Skeletal muscle tissue (tissue), 4 donors: Measurements from ENCODE around the gene NEBL. TPM values are rescaled to one million over a fixed set of nuclear protein-coding genes. Genes with fewer than 3 reads are reported as not detected.

Source experiments
- H3K27ac ChIP-seq: one replicate; pipeline ENCODE4 v1.7.0; 2013; ENCODE audit warnings: mild to moderate bottlenecking, low read depth, low read length, inconsistent platforms
- H3K27me3 ChIP-seq, 3 donors: one replicate each; pipeline ENCODE4 v1.7.0; 2013; ENCODE audit warnings: low read length in 3 of 3; ENCODE audit not compliant: control insufficient read depth in 3 of 3, insufficient read depth in 3 of 3
- H3K36me3 ChIP-seq, 3 donors: one replicate each; pipeline ENCODE4 v1.7.0; 2013; ENCODE audit warnings: low read length in 3 of 3; ENCODE audit not compliant: control insufficient read depth in 3 of 3, insufficient read depth in 3 of 3
- H3K4me1 ChIP-seq, 3 donors: one replicate each; pipeline ENCODE4 v1.7.0; 2013; ENCODE audit warnings: low read length in 3 of 3, mild to moderate bottlenecking in 3 of 3; ENCODE audit not compliant: control insufficient read depth in 3 of 3, insufficient read depth in 3 of 3
- H3K4me3 ChIP-seq, 3 donors: one replicate each; pipeline ENCODE4 v1.7.0; 2013; ENCODE audit warnings: low read length in 3 of 3
- H3K9ac ChIP-seq, 3 donors: one replicate each; pipeline ENCODE4 v1.7.0; 2013; ENCODE audit warnings: low read length in 3 of 3, mild to moderate bottlenecking in 3 of 3, moderate library complexity in 2 of 3, low read depth in 1 of 3
- H3K9me3 ChIP-seq, 3 donors: one replicate each; pipeline ENCODE4 v1.7.0; 2013; ENCODE audit warnings: low read length in 3 of 3; ENCODE audit not compliant: control insufficient read depth in 3 of 3
- total RNA-seq: library from RNA; depleted of rRNA; stranded (reverse); fragments of >200 nt; gene quantifications from one replicate; pipeline ENCODE4 v1.2.3, GENCODE V29; 2014
- donor health status: Osteomylitis.

Gene NEBL
- total RNA-seq, 1 donor from 2014 or later: 6.8 TPM

DNA sequence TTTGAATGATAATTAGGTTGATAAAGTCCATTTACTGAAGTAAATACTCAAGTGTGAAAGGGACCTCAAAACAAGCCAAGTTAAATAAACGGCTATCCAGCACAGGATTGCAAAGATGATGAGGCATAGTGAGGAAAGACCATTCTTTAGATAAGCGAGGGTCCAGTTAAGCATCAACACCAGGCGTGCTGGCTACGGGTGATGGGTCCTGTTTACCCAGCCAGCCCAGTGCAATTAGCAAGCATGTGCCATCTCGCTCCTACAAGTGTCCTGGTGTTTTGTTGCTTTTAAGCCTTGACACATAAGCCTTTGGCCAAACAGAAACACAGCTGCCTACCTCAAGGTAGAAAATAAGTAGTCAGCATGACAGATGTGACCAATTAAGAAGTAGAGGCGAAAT, 7.1 kb downstream of the NEBL start:
- H3K9ac ChIP-seq: no peak overlapping the region
- H3K36me3 ChIP-seq: no peaks in the 10 kb centered on the region
- H3K4me1 ChIP-seq: no peaks in the 10 kb centered on the region
- H3K4me3 ChIP-seq: no peak overlapping the region
- H3K27ac ChIP-seq: no peak overlapping the region
- H3K9me3 ChIP-seq: no peaks in the 10 kb centered on the region
- H3K27me3 ChIP-seq: no peaks in the 10 kb centered on the region

DNA sequence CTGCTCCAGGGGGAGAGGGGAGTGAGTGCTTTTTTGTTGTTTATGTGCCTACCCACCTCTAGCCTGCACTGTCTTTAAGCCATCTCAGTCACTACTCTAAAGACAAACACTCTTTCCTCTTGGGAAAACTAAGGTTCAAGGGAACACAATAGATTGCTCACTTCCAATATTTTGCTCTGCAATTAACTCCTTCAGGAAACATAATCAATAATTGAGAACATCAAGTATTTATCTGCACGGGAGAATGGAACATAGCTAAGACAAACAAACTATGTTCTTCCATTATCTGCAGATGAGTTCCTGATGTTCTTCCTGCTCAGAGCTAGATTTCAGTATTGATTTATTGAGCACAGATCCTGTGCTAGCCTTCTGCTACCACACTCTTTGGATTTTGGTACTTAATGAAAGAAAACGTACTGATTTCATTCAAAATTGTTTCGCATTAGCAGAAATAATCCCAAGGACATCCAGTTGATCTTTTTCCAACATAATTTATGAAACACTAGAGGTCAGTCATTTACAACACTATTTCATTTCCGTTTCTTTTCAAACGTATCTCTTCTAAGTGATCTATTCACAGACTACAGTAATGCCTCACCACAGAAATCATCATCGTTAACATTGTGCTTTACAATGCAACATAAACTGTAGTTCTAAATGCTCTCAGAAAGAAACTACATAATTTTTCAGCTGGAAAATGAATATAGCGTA, 8.3 kb downstream of the NEBL start:
- no peak overlapping the region for H3K4me3 ChIP-seq
- no peak overlapping the region for H3K27ac ChIP-seq
- H3K4me1 ChIP-seq: no peaks in the 10 kb centered on the region
- H3K36me3 ChIP-seq: no peaks in the 10 kb centered on the region
- no peak overlapping the region for H3K9ac ChIP-seq
- H3K9me3 ChIP-seq: no peaks in the 10 kb centered on the region
- no peaks in the 10 kb centered on the region for H3K27me3 ChIP-seq

DNA sequence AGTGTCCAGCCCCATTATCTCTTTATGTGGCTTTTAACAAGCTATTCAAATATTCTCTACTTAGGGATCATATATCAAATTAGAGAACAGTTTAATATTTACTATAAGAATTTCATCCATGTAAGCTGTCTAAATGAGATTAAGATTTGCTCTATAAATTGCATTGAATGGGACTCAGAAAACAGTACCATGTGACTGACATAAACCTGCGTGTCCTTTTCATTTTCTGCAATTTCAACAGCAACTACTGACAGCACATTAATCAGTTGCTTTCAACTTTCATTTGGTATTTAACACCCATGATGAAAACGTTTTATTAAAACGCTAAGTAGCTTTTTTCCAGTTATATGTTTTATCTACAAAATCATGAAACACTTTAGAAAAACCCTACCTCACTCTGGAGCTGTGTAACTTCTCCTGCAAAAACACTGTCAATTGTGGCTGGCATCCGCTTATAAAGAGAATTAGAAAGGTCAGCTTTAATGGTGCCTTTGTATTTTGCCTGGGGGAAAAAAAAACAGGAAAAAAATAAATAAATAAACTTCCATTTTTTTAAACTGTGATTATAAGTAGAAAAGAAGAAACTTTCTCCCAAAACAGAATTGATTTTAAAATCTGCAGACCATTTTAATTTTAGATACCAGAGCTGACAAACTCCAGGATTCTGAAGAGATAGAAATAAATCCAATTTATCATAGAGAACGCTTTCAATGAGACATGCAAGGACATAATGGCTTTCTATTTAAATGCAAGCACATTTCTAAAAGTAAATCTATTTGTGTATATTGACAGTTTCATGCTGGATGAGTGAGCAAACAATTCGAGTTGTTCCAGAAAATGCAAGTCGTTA, 9.2 kb downstream of the NEBL start:
- Histone ChIP-seq H3K4me3 (no peak overlapping the region), H3K4me1 (no peaks in the 10 kb centered on the region), H3K36me3 (no peaks in the 10 kb centered on the region)

DNA sequence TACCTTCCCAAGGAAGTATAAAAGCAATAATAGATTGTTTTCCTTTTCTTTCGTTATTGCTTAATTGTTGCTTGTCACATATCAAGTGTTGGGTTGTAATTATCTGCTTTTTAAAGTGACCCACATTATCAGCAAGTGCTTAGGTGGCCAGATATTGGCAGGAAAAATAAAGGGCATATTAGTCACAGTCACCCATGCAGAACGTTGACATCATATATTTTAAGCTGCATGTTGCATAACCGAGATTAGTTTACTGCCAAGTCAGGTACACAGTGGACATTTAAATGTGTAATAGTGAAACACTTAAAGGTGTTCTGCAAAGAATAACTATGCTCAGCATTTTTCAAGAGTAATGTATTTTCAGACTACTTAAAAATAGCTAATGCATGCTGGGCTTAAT, 11.4 kb downstream of the NEBL start:
- Histone ChIP-seq H3K9me3 (no peaks in the 10 kb centered on the region), H3K4me3 (no peak overlapping the region), H3K9ac (no peak overlapping the region), H3K36me3 (no peaks in the 10 kb centered on the region), H3K4me1 (no peaks in the 10 kb centered on the region), H3K27ac (no peak overlapping the region), H3K27me3 (no peaks in the 10 kb centered on the region)

More for the DNA sequence above, 9.2 kb downstream of the NEBL start:
- Histone ChIP-seq H3K27ac (no peak overlapping the region), H3K9ac (no peak overlapping the region), H3K27me3 (no peaks in the 10 kb centered on the region), H3K9me3 (no peaks in the 10 kb centered on the region)

DNA sequence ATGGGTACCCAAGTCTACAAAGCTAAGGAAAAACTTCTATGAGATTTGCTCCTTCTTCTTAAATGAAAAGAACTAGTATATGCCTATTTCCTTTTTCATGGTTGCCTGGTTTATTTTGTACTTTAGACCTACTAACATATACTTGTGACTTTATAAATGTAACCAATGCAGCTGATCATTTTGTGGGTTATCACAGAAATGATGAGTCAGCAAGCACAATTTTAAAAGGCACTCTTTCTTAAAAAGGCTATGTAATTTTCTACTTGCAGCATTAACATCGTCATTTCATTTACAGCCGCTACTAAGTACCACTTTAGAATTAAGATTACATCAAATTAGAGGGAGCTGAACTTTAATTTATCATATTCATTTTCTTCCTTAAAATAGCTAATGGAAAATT, 13.6 kb downstream of the NEBL start:
- H3K27me3 ChIP-seq: no peaks in the 10 kb centered on the region
- H3K9me3 ChIP-seq: no peaks in the 10 kb centered on the region
- no peaks in the 10 kb centered on the region for H3K4me1 ChIP-seq
- H3K27ac ChIP-seq: no peak overlapping the region
- no peak overlapping the region for H3K4me3 ChIP-seq
- no peak overlapping the region for H3K9ac ChIP-seq
- no peaks in the 10 kb centered on the region for H3K36me3 ChIP-seq

DNA sequence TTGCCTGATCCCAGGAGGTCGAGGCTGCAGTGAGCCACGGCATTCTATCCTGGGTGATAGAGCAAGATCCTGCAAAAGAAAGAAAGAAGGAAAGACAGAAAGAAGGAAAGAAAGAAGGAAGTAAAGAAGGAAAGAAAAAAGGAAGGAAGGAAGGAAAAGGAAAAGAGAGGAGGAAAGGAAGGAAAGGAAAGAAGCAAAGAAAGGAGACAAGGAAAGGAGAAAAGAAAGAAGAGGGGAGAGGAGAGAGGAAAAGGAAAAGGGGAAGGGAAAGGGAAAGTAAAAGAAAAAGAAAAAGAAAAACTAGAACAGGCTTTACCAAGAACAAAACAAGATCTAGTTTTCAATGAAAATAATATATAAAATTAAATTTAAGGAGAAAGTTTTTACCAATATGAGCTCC, 15.0 kb downstream of the NEBL start:
- no peaks in the 10 kb centered on the region for H3K4me1 ChIP-seq
- no peak overlapping the region for H3K4me3 ChIP-seq
- no peak overlapping the region for H3K27ac ChIP-seq
- no peaks in the 10 kb centered on the region for H3K9me3 ChIP-seq
- H3K36me3 ChIP-seq: no peaks in the 10 kb centered on the region
- no peaks in the 10 kb centered on the region for H3K27me3 ChIP-seq
- H3K9ac ChIP-seq: no peak overlapping the region

DNA sequence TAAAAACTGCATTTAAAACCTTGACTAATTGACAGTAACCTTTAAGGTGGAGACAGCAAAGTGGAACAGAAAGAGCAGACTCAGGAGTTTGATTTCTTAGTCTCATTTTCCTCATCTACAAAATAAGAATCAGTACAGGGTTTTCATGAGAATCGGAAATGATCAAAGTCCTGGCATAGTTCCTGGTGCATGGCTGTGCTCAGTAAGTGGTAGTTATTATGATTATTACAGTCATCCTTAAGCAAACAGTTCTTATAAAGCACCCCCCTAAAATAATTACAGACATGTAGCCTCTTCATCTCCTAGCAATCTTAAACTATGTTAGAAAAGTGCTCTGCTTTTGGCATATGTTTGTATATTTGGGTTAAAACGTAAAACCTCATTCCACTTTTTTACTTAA, 18.0 kb downstream of the NEBL start:
- H3K27me3 ChIP-seq: no peaks in the 10 kb centered on the region
- no peak overlapping the region for H3K9ac ChIP-seq
- no peak overlapping the region for H3K27ac ChIP-seq
- no peaks in the 10 kb centered on the region for H3K9me3 ChIP-seq
- H3K36me3 ChIP-seq: no peaks in the 10 kb centered on the region
- no peak overlapping the region for H3K4me3 ChIP-seq
- H3K4me1 ChIP-seq: no peaks in the 10 kb centered on the region

DNA sequence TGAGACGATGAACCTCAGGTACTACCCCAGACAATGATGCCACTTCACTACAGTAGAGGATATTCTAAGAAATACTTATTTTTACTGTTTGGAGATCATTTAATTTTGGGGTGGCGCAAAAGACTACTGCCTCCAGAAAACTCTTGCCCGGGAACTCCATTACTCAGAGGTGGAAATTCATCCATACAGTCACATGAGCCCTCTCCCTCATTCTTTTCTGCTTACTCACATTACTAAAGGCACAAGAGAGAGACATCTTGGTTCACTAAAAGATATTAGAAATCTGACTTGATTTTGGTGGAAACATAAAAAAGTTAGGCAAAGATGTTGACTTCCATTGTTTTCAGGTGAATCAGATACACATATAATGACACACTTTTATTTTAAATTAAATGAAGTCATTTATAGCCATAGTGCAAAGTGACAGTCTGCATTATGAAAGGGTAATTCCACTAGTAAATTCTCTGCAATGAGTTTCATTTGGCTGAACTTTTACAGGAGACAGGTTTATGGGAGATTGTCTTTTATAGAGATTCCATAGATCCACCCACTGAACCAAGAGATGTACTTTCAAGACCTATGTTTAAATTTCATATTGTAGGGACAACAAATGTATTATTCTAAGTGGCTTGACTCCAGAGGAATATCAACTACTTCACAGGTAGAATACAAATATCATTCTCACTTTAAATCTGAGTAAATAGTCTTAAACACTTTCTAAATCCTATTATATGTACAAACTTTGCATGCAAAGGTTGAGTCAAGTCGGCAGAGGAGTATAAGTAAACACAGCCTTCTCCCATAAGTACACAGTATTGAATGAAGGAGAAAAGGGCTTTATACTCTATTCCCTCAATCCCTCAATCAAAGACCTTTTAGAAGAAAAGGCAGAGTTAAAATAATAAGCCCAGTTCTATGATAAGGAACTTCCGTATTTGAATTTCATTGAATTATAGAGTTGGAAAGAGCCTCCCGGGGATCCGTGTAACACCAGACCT, 18.8 kb downstream of the NEBL start:
- H3K4me3 ChIP-seq: no peak overlapping the region
- no peaks in the 10 kb centered on the region for H3K36me3 ChIP-seq
- H3K9me3 ChIP-seq: no peaks in the 10 kb centered on the region
- no peak overlapping the region for H3K9ac ChIP-seq
- H3K27me3 ChIP-seq: no peaks in the 10 kb centered on the region
- H3K4me1 ChIP-seq: no peaks in the 10 kb centered on the region
- no peak overlapping the region for H3K27ac ChIP-seq

DNA sequence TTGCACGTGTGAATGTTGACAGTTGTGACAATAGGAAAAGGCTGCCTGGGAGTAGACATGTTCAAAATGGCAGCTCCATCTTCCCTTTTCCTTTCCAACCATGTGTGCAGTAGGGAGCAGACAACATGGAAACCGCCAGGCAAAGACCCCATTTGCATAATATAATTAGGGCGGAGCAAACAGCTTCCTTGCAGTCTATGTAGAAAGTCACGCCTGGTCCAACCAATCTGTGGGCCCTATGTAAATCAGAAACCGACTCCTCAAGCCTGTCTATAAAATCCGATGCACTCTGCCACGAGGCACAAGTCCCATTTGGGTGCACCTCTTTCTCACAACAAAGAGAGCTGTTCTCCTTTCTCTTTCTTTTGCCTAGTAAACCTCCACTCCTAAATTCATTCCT, 19.6 kb downstream of the NEBL start:
- Histone ChIP-seq H3K27me3 (no peaks in the 10 kb centered on the region), H3K9me3 (no peaks in the 10 kb centered on the region), H3K9ac (no peak overlapping the region), H3K4me1 (no peaks in the 10 kb centered on the region), H3K4me3 (no peak overlapping the region), H3K36me3 (no peaks in the 10 kb centered on the region), H3K27ac (no peak overlapping the region)
